GM12873 (cell line): Measurements from ENCODE around the gene MYOZ2.

Source experiments
- CTCF ChIP-seq: IDR thresholded peaks from 2 replicates; pipeline ENCODE4 v1.5.1; 2012; ENCODE audit warnings: low read depth, mild to moderate bottlenecking, moderate library complexity, low read length, control low read depth; ENCODE audit not compliant: insufficient read depth; ENCODE audit errors: missing control alignments

MYOZ2 gene

DNA sequence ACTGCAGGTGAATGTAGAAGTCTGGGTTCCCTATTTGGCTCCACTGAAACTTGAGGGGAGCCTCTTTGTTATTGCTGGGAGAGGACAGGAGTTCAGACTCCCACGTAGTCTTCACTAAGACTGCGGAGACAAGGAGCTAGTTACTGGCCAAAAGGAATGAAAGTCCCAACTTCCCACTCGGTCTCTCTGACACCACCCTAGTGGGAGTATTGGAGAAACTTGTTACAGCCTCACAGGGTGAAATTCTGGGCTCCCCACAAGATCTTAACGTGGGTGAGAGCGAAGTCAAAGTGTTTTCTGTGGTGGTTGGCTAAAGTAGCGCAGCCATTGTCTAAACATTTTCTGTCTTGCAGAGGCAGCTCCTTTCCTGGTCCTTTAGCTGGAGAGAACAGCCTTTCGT is 13.5 kb downstream of the MYOZ2 start:
- TF ChIP-seq CTCF, result no peak

GRCh38 chr4:119151161-119151560 is 15.5 kb downstream of the MYOZ2 start:
- TF ChIP-seq CTCF, result no peak

DNA sequence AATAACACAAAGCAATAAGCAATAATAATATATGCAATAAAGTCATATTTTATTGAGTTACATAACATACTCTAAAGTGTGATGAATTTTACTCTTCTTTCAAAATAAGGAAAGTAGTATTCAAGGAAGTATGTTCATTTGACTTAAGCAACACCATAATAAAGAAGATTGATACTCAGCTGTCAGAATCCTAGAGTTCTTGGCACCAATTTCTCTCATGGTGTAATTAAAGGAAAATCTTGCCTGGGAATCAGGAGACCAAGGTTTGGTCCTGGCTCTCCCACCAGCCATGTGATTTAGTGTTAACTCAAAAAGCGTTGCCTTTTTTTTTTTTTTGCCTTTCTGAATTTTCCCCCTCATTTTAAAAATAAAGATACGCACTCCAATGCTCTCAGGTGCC is 17.1 kb downstream of the MYOZ2 start:
- TF ChIP-seq CTCF, result no peak

DNA sequence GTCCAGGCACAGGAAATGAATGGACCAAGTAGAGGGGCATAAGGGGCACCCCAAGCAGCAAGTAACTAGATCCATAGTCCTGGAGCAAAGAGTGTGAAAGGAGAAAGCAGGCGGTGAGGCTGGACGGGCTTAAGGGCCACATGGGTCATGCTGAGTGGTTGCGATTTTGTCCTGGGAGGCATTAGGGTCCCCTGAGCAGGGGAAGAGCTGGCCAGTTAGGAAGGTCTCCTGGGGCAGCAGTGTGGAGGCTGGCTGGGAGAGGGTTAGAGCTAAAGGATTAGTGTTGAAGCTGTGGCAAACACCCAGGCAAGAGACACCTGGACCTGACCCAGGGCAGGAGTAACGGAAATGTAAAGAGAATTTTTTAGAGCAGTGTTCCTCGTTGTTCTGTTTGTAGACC is 26.5 kb downstream of the MYOZ2 start:
- no peak for TF ChIP-seq CTCF

DNA sequence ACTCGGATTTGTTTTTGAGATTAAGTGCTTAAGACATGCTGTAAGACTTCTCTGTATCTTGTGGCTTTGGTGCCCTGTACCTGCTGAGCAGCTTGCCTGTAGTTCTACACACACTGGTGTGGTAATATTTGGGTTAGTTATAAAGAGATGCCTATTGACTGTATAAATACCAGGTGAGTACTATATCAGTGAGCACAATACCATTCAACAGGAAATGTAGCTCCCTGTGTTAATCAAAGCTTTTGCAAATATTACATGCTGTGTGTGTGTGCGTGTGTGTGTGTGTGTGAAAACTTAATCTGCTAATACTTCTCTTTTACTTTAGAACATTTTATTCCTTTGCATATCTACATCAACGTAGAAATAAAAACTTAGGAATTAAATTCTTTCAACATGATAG is 30.1 kb downstream of the MYOZ2 start:
- TF ChIP-seq CTCF, result no peak

- no peak for TF ChIP-seq CTCF
These were observed 34.6 kb downstream of the MYOZ2 start for GRCh38 chr4:119170195-119170594.

- TF ChIP-seq CTCF, result no peak
These were observed 36.6 kb downstream of the MYOZ2 start for GRCh38 chr4:119172223-119172622.

GRCh38 chr4:119179011-119179410 is 43.4 kb downstream of the MYOZ2 start:
- no peak for TF ChIP-seq CTCF
